GM23338 (cell line): ENCODE measurements around the gene SLCO4A1.

ENCODE experiments used
- CREB1 ChIP-seq: fragments of 250-450 bp; sonication (Bioruptor Pico); IDR thresholded peaks from 2 replicates; pipeline ENCODE4 v1.5.0; 2020; ENCODE audit warnings: low read depth, mild to moderate bottlenecking, moderate library complexity
- EZH2 ChIP-seq: fragments of 200-600 bp; sonication (generic); IDR thresholded peaks from one replicate; pipeline ENCODE4 v1.8.0; 2017; ENCODE audit warnings: antibody characterized with exemption, mild to moderate bottlenecking, low read depth; ENCODE audit not compliant: unreplicated experiment
- EZH2phosphoT487 ChIP-seq: fragments of 200-600 bp; sonication (generic); IDR thresholded peaks from one replicate; pipeline ENCODE4 v1.8.1; 2018; ENCODE audit warnings: antibody characterized with exemption; ENCODE audit not compliant: unreplicated experiment
- NANOG ChIP-seq: IDR thresholded peaks from 2 replicates; pipeline ENCODE4 v1.6.1; 2016; ENCODE audit warnings: antibody characterized with exemption, borderline replicate concordance
- POLR2AphosphoS5 ChIP-seq: IDR thresholded peaks from 2 replicates; pipeline ENCODE4 v1.6.1; 2016; ENCODE audit warnings: antibody characterized with exemption, low read depth
- ZNF114 ChIP-seq: fragments of 250-450 bp; sonication (Bioruptor Pico); IDR thresholded peaks from 2 replicates; pipeline ENCODE4 v1.5.0; 2020; ENCODE audit warnings: mild to moderate bottlenecking, moderate library complexity
- TF ChIP-seq, protein P1 (sequence below), 2 experiments: fragments of 200-600 bp in 1 of 2; sonication (generic) in 1 of 2; conservative IDR thresholded peaks; 2 replicates each; pipeline versions ENCODE4 v1.5.1 to v1.6.1; 2016 to 2017; ENCODE audit warnings: antibody characterized with exemption in 2 of 2, low read depth in 2 of 2, mild to moderate bottlenecking in 2 of 2, moderate library complexity in 1 of 2
- TF ChIP-seq, protein P2 (sequence below): IDR thresholded peaks from one replicate; pipeline ENCODE4 v1.6.1; 2018; ENCODE audit warnings: antibody characterized with exemption; ENCODE audit not compliant: unreplicated experiment

DNA sequence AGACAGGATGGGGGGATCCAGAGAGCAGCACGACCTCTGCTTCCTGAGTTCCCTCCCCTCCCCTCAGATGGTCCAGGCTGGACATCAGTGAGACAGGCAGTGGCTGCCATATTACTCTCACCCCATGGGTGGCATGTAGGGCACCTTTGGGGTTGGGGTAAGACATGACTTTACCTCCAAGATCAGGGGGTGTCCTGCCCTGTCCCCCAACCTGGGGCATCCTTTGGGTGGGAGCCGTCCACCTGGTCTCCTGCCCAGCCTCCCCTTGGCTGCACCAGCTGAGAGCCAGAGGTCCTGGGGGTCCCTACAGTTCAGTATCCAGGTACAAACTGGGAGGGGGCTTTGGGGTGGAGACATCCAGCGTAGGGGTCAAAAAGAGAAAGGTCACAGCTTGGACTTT lies 48.7 kb upstream of the SLCO4A1 start:
- TF ChIP-seq, protein P1, sequence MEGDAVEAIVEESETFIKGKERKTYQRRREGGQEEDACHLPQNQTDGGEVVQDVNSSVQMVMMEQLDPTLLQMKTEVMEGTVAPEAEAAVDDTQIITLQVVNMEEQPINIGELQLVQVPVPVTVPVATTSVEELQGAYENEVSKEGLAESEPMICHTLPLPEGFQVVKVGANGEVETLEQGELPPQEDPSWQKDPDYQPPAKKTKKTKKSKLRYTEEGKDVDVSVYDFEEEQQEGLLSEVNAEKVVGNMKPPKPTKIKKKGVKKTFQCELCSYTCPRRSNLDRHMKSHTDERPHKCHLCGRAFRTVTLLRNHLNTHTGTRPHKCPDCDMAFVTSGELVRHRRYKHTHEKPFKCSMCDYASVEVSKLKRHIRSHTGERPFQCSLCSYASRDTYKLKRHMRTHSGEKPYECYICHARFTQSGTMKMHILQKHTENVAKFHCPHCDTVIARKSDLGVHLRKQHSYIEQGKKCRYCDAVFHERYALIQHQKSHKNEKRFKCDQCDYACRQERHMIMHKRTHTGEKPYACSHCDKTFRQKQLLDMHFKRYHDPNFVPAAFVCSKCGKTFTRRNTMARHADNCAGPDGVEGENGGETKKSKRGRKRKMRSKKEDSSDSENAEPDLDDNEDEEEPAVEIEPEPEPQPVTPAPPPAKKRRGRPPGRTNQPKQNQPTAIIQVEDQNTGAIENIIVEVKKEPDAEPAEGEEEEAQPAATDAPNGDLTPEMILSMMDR (conservative IDR thresholded peaks at IDR 0.05; ENCODE audit: low read depth in 2 of 2): no peak
- TF ChIP-seq EZH2 (no peak), EZH2phosphoT487 (no peak), CREB1 (CRISPR knock-in tag) (no peak), POLR2AphosphoS5 (no peak), ZNF114 (CRISPR knock-in tag) (no peak), NANOG (no peak)
- TF ChIP-seq, protein P2, sequence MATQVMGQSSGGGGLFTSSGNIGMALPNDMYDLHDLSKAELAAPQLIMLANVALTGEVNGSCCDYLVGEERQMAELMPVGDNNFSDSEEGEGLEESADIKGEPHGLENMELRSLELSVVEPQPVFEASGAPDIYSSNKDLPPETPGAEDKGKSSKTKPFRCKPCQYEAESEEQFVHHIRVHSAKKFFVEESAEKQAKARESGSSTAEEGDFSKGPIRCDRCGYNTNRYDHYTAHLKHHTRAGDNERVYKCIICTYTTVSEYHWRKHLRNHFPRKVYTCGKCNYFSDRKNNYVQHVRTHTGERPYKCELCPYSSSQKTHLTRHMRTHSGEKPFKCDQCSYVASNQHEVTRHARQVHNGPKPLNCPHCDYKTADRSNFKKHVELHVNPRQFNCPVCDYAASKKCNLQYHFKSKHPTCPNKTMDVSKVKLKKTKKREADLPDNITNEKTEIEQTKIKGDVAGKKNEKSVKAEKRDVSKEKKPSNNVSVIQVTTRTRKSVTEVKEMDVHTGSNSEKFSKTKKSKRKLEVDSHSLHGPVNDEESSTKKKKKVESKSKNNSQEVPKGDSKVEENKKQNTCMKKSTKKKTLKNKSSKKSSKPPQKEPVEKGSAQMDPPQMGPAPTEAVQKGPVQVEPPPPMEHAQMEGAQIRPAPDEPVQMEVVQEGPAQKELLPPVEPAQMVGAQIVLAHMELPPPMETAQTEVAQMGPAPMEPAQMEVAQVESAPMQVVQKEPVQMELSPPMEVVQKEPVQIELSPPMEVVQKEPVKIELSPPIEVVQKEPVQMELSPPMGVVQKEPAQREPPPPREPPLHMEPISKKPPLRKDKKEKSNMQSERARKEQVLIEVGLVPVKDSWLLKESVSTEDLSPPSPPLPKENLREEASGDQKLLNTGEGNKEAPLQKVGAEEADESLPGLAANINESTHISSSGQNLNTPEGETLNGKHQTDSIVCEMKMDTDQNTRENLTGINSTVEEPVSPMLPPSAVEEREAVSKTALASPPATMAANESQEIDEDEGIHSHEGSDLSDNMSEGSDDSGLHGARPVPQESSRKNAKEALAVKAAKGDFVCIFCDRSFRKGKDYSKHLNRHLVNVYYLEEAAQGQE: no peak
